H1 (cell line): ENCODE measurements around the gene ZFAND6. TPM values are rescaled to one million over a fixed set of nuclear protein-coding genes. Genes with fewer than 3 reads are reported as not detected.

ENCODE experiments used
- BRCA1 ChIP-seq: IDR thresholded peaks from 2 replicates; pipeline ENCODE4 v1.6.1; 2012; ENCODE audit warnings: low read depth, low read length, improper control_type of control experiment
- EZH2 ChIP-seq: fragments of 200-600 bp; sonication (generic); IDR thresholded peaks from 2 replicates; pipeline ENCODE4 v1.7.1; 2012; ENCODE audit warnings: low read depth, mild to moderate bottlenecking, moderate library complexity, low read length, inconsistent platforms; ENCODE audit not compliant: severe bottlenecking
- PHF8 ChIP-seq: fragments of 200-600 bp; sonication (generic); conservative IDR thresholded peaks from 2 replicates; pipeline ENCODE4 v1.7.1; 2012; ENCODE audit warnings: low read depth, mild to moderate bottlenecking, inconsistent platforms, low read length, moderate library complexity
- RFX5 ChIP-seq: IDR thresholded peaks from 2 replicates; pipeline ENCODE4 v1.6.1; 2011; ENCODE audit warnings: low read depth, low read length, improper control_type of control experiment, borderline replicate concordance
- RNF2 ChIP-seq: fragments of 200-900, 300-1000 bp; sonication (generic); IDR thresholded peaks from 2 replicates; pipeline ENCODE4 v1.7.1; 2016; ENCODE audit warnings: borderline replicate concordance, low read depth, mild to moderate bottlenecking, antibody characterized with exemption, low read length; ENCODE audit not compliant: poor library complexity, severe bottlenecking; ENCODE audit errors: missing control alignments
- SP2 ChIP-seq: IDR thresholded peaks from 2 replicates; pipeline ENCODE4 v1.6.1; 2012; ENCODE audit warnings: mild to moderate bottlenecking, low read length, inconsistent platforms
- SRF ChIP-seq: IDR thresholded peaks from 2 replicates; pipeline ENCODE4 v1.6.1; 2011; ENCODE audit warnings: mild to moderate bottlenecking, low read depth, low read length, moderate library complexity
- TEAD4 ChIP-seq: IDR thresholded peaks from 2 replicates; pipeline ENCODE4 v1.6.1; 2012; ENCODE audit warnings: low read depth, low read length, inconsistent platforms, mixed read lengths
- polyA plus RNA-seq, 7 experiments: library from polyadenylated mRNA; depleted of rRNA in 3 of 7; stranded (reverse) in 5 of 7; unstranded in 2 of 7; fragments of >200 nt in 5 of 7; fragments of 200-250 nt in 2 of 7; gene quantifications; 1 replicate in 5 of 7; 2 replicates in 1 of 7; 4 replicates in 1 of 7; pipeline versions ENCODE4 v1.2.1 to v1.2.3, GENCODE V29; 2011 to 2013; ENCODE audit warnings: missing spikeins in 2 of 7, mixed read lengths in 2 of 7
- total RNA-seq: library from RNA; stranded (reverse); fragmentation: NEBNext Ultra II Directional; extraction: Animal tissue kit (Norgen Biotek cat#: 25700); gene quantifications from 2 replicates; pipeline ENCODE4 v1.2.1, GENCODE V29; 2021

ZFAND6 gene
- total and polyA plus RNA-seq, 2 of the 8 experiments (the other 6 are each of a cell fraction or from before 2014, with no cell fraction given) = 136 to 237 TPM

DNA sequence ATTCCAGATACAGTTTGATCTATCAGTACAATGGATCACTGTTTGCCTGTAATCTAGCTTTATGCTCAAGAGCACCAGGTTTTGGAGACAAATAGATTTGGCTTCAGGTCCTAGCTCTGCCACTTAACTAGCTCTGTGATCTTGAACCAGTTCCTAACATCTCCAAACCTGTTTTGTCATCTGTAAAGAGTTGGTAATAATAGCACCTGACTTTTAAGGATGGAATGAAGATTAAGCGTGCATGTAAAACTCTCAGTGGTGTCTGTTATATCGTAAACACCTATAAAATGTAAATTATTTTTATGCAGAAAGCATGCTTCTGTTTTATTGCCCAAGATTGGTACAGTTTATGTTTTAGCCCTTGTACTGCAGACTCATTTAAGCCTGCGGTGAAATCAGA, 36.5 kb downstream of the ZFAND6 start (continued):
- TF ChIP-seq TEAD4 = no peak
- TF ChIP-seq SP2 = no peak
- TF ChIP-seq SRF = no peak
- TF ChIP-seq RFX5 = no peak
- TF ChIP-seq RNF2 = no peak
- TF ChIP-seq PHF8 = no peak
- no peak for TF ChIP-seq EZH2
- no peak for TF ChIP-seq BRCA1
